Erythroblast (primary cell): ENCODE results near the gene POR.

Source experiments
- GATA1 ChIP-seq: IDR thresholded peaks from 2 replicates; pipeline ENCODE4 v1.6.1; 2011; ENCODE audit warnings: low read depth, mild to moderate bottlenecking, control low read depth, low read length, moderate library complexity
- POLR2A ChIP-seq: IDR thresholded peaks from 2 replicates; pipeline ENCODE4 v1.6.1; 2011; ENCODE audit warnings: mild to moderate bottlenecking, low read length

DNA sequence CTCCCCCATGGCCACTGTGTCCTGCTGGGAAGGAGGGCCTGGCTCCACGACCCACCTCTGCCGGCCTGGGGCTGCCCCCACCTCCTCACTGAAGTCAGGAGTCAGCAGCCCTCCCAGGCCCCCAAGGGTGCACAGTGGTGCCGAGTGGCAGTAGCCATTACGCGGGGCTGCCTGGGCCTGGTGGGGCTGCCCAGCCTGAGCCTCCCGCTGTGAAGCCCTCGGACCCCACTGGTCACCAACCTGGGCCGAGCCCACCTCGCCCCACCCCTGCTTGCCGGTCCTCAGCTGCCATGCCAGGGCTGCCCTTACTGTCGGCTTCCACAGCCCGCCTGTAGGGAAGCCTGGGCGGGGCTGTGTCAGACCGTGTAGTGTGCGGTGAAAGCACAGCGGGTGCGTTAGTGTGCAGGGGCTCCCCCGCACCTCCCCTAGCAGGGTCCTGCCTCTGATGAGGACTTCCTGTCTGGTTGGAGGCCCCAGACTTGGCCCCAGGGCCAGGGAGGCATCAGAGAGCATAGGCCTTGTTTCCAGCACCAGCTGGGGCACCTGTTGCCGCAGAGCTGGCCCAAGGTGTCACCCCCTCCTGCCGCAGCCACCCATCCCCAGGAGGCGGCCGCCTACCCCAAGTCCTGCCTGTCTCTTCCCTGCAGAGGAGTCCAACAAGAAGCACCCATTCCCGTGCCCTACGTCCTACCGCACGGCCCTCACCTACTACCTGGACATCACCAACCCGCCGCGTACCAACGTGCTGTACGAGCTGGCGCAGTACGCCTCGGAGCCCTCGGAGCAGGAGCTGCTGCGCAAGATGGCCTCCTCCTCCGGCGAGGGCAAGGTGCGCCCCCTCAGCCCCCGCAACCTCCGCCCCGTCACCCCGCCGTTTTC, 69.4 kb downstream of the POR start:
- TF ChIP-seq POLR2A (no peak), GATA1 (no peak)
